IMR-90 (cell line): ENCODE results near the gene GABBR2. TPM values are rescaled to one million over a fixed set of nuclear protein-coding genes. Genes with fewer than 3 reads are reported as not detected.

Experiments
- ATAC-seq: fragments of 200-7000 bp; cut with Tn5 transposase; 2 replicates; pipeline ENCODE4 v1.9.1; 2020; ENCODE audit warnings: low read depth, mild to moderate bottlenecking, moderate library complexity
- BruUV-seq: library from RNA; stranded (reverse); fragments of 400-500 nt; replicated peaks from 2 replicates; lab custom pipeline; 2021; lab: Mats Ljungman, UMichigan
- CTCF ChIA-PET: fragments of 300-600 bp; formaldehyde crosslinking; extraction: SDS; loops from one replicate; lab custom pipeline; 2021; ENCODE audit warnings: antibody characterized with exemption; lab: Yijun Ruan, JAX
- POLR2A ChIA-PET: fragments of 300-600 bp; sonication (Branson Sonifier 250); formaldehyde crosslinking; loops from one replicate; lab custom pipeline; 2022; ENCODE audit warnings: antibody characterized with exemption; ENCODE audit not compliant: unreplicated experiment; lab: Charles Lee
- DNase-seq: peaks from one replicate; pipeline ENCODE4 v3.0.0; 2013
- H2AFZ ChIP-seq: replicated peaks from 2 replicates; pipeline ENCODE3; 2013; ENCODE audit warnings: low read length, mild to moderate bottlenecking; ENCODE audit not compliant: poor library complexity
- H2AK5ac ChIP-seq: 2 replicates; pipeline ENCODE4 v1.6.1; 2013; ENCODE audit warnings: low read depth, low read length, inconsistent platforms
- H2AK9ac ChIP-seq: replicated peaks from 2 replicates; pipeline ENCODE3; 2013; ENCODE audit warnings: mild to moderate bottlenecking, low read depth, low read length, moderate library complexity; ENCODE audit not compliant: poor library complexity
- H2BK120ac ChIP-seq: 2 replicates; pipeline ENCODE4 v1.6.1; 2013; ENCODE audit warnings: low read depth, low read length, inconsistent platforms
- H2BK15ac ChIP-seq: 3 replicates; pipeline ENCODE4 v1.6.1; 2013; ENCODE audit warnings: low read depth, low read length, inconsistent platforms
- H2BK20ac ChIP-seq: 2 replicates; pipeline ENCODE4 v1.6.1; 2013; ENCODE audit warnings: low read depth, mild to moderate bottlenecking, inconsistent platforms, low read length, moderate library complexity
- H2BK5ac ChIP-seq: 2 replicates; pipeline ENCODE4 v1.6.1; 2013; ENCODE audit warnings: mild to moderate bottlenecking, low read depth, low read length, inconsistent platforms; ENCODE audit not compliant: poor library complexity, severe bottlenecking
- H3K14ac ChIP-seq: replicated peaks from 2 replicates; pipeline ENCODE4 v1.6.1; 2013; ENCODE audit warnings: low read depth, low read length, inconsistent platforms
- H3K18ac ChIP-seq: 2 replicates; pipeline ENCODE4 v1.6.1; 2013; ENCODE audit warnings: low read depth, low read length, control low read depth
- H3K23ac ChIP-seq: 2 replicates; pipeline ENCODE4 v1.6.1; 2013; ENCODE audit warnings: low read depth, low read length, inconsistent platforms
- H3K27ac ChIP-seq: 2 replicates; pipeline ENCODE4 v1.5.1; 2013; ENCODE audit warnings: mild to moderate bottlenecking, control low read depth, low read length; ENCODE audit not compliant: insufficient read depth
- H3K27me3 ChIP-seq: 2 replicates; pipeline ENCODE4 v1.6.1; 2013; ENCODE audit warnings: low read length; ENCODE audit not compliant: control insufficient read depth, insufficient read depth
- H3K36me3 ChIP-seq: 2 replicates; pipeline ENCODE4 v1.6.1; 2013; ENCODE audit warnings: low read length, mixed read lengths; ENCODE audit not compliant: control insufficient read depth, insufficient read depth
- H3K4ac ChIP-seq: 2 replicates; pipeline ENCODE4 v1.6.1; 2013; ENCODE audit warnings: low read depth, low read length, inconsistent platforms
- H3K4me1 ChIP-seq: 2 replicates; pipeline ENCODE4 v1.6.1; 2013; ENCODE audit warnings: low read length, mixed read lengths; ENCODE audit not compliant: control insufficient read depth, insufficient read depth
- H3K4me2 ChIP-seq: 2 replicates; pipeline ENCODE4 v1.6.1; 2013; ENCODE audit warnings: low read depth, mild to moderate bottlenecking, control low read depth, low read length, moderate library complexity
- H3K4me3 ChIP-seq: 2 replicates; pipeline ENCODE4 v1.5.1; 2013; ENCODE audit warnings: low read depth, mild to moderate bottlenecking, control low read depth, low read length, moderate library complexity; ENCODE audit not compliant: insufficient read depth
- H3K56ac ChIP-seq: 2 replicates; pipeline ENCODE4 v1.6.1; 2013; ENCODE audit warnings: low read length, inconsistent platforms; ENCODE audit not compliant: insufficient read depth; ENCODE audit errors: extremely low read depth
- H3K79me1 ChIP-seq, 2 experiments: 2 replicates each; pipeline ENCODE4 v1.6.1; 2013; ENCODE audit warnings: low read length in 2 of 2, inconsistent platforms in 1 of 2, low read depth in 1 of 2
- H3K9ac ChIP-seq: 2 replicates; pipeline ENCODE4 v1.6.1; 2013; ENCODE audit warnings: low read depth, low read length, control low read depth
- H3K9me1 ChIP-seq: 2 replicates; pipeline ENCODE4 v1.6.1; 2013; ENCODE audit warnings: low read length, inconsistent platforms; ENCODE audit not compliant: insufficient read depth
- H3K9me3 ChIP-seq: 2 replicates; pipeline ENCODE4 v1.6.1; 2013; ENCODE audit warnings: low read length; ENCODE audit not compliant: control insufficient read depth, insufficient read depth
- H4K20me1 ChIP-seq: 2 replicates; pipeline ENCODE4 v1.6.1; 2013; ENCODE audit warnings: low read length, inconsistent platforms; ENCODE audit not compliant: insufficient read depth
- H4K5ac ChIP-seq: 2 replicates; pipeline ENCODE4 v1.6.1; 2013; ENCODE audit warnings: mild to moderate bottlenecking, low read depth, low read length, control low read depth
- H4K8ac ChIP-seq, 2 experiments: 2 replicates each; pipeline ENCODE4 v1.6.1; 2013; ENCODE audit warnings: low read depth in 2 of 2, low read length in 2 of 2, control low read depth in 1 of 2, inconsistent platforms in 1 of 2
- H4K91ac ChIP-seq: 2 replicates; pipeline ENCODE4 v1.6.1; 2013; ENCODE audit warnings: low read depth, low read length, inconsistent platforms; ENCODE audit not compliant: insufficient read depth
- BHLHE40 ChIP-seq: fragments of 150-350 bp; IDR thresholded peaks from 2 replicates; pipeline ENCODE4 v1.6.1; 2016; ENCODE audit warnings: mild to moderate bottlenecking, low read depth, low read length
- CEBPB ChIP-seq: IDR thresholded peaks from 2 replicates; pipeline ENCODE4 v1.6.1; 2012; ENCODE audit warnings: low read depth, low read length, improper control_type of control experiment
- CHD1 ChIP-seq: IDR thresholded peaks from 2 replicates; pipeline ENCODE4 v1.6.1; 2012; ENCODE audit warnings: low read depth, low read length, improper control_type of control experiment
- FOS ChIP-seq: fragments of 150-350 bp; IDR thresholded peaks from 2 replicates; pipeline ENCODE4 v1.6.1; 2016; ENCODE audit warnings: low read depth, low read length
- MAFK ChIP-seq: IDR thresholded peaks from 2 replicates; pipeline ENCODE4 v1.6.1; 2012; ENCODE audit warnings: low read depth, low read length, improper control_type of control experiment
- MAZ ChIP-seq: IDR thresholded peaks from 2 replicates; pipeline ENCODE4 v1.6.1; 2012; ENCODE audit warnings: low read depth, mild to moderate bottlenecking, low read length, improper control_type of control experiment, moderate library complexity, borderline replicate concordance
- MXI1 ChIP-seq: IDR thresholded peaks from 2 replicates; pipeline ENCODE4 v1.6.1; 2012; ENCODE audit warnings: low read depth, mild to moderate bottlenecking, low read length, moderate library complexity, borderline replicate concordance
- NFE2L2 ChIP-seq: fragments of 150-350 bp; IDR thresholded peaks from 2 replicates; pipeline ENCODE4 v1.6.1; 2016; ENCODE audit warnings: low read depth, mild to moderate bottlenecking, low read length
- POLR2A ChIP-seq: IDR thresholded peaks from 2 replicates; pipeline ENCODE4 v1.6.1; 2012; ENCODE audit warnings: mild to moderate bottlenecking, low read depth, low read length
- RAD21 ChIP-seq: IDR thresholded peaks from 2 replicates; pipeline ENCODE4 v1.6.1; 2012; ENCODE audit warnings: low read length, improper control_type of control experiment
- RCOR1 ChIP-seq: IDR thresholded peaks from 2 replicates; pipeline ENCODE4 v1.6.1; 2012; ENCODE audit warnings: mild to moderate bottlenecking, low read length, improper control_type of control experiment; ENCODE audit not compliant: insufficient replicate concordance
- RFX5 ChIP-seq: IDR thresholded peaks from 2 replicates; pipeline ENCODE4 v1.8.0; 2012; ENCODE audit warnings: low read depth, mild to moderate bottlenecking, low read length, moderate library complexity
- SMC3 ChIP-seq: fragments of 150-350 bp; IDR thresholded peaks from 2 replicates; pipeline ENCODE4 v1.6.1; 2016; ENCODE audit warnings: low read depth, mild to moderate bottlenecking, antibody characterized with exemption, low read length, moderate library complexity
- WGBS, 2 experiments: methylation state at CpG; one replicate each; pipeline versions ENCODE4 v1.1.5 to v1.1.7; 2013; ENCODE audit warnings: missing lambda C conversion rate in 2 of 2; ENCODE audit not compliant: insufficient read length in 1 of 2; ENCODE audit errors: extremely low coverage in 2 of 2; 5-methylcytosine and 5-hydroxymethylcytosine counted together
- dilution Hi-C: fragments of 300-500 bp; cut with HindIII; formaldehyde crosslinking; loops from one replicate; pipeline ENCODE4 v1.14.3; 2018; ENCODE audit warnings: low sequenced_read_pairs; ENCODE audit not compliant: unreplicated experiment
- in situ Hi-C: fragments of 300-500 bp; cut with MboI; formaldehyde crosslinking; loops from 3 replicates; pipeline ENCODE4 v1.14.3; 2019; ENCODE audit warnings: low sequenced_read_pairs, inconsistent platforms, mixed read lengths
- intact Hi-C: fragments of 100-400 bp; cut with micrococcal nuclease; formaldehyde crosslinking; loops from 2 replicates; pipeline ENCODE4 v1.10.0; 2022
- polyA plus RNA-seq, 3 experiments: library from polyadenylated mRNA; depleted of rRNA; stranded (reverse); fragments of >200 nt; gene quantifications; 2 replicates each; pipeline ENCODE4 v1.2.3, GENCODE V29; 2012; ENCODE audit warnings: low replicate concordance in 1 of 3
- total RNA-seq: library from RNA; depleted of rRNA; stranded (reverse); fragments of >200 nt; gene quantifications from 2 replicates; pipeline ENCODE4 v1.2.3, GENCODE V29; 2012
- TF ChIP-seq, protein P1 (sequence below): conservative IDR thresholded peaks from 2 replicates; pipeline ENCODE4 v1.5.1; 2012; ENCODE audit warnings: mild to moderate bottlenecking, low read depth, low read length, improper control_type of control experiment
- TF ChIP-seq, protein P2 (sequence below): fragments of 150-350 bp; IDR thresholded peaks from 2 replicates; pipeline ENCODE4 v1.6.1; 2017; ENCODE audit warnings: mild to moderate bottlenecking, antibody characterized with exemption, low read length, low read depth
- TF ChIP-seq, protein P3 (sequence below): fragments of 150-350 bp; IDR thresholded peaks from 2 replicates; pipeline ENCODE4 v1.6.1; 2016; ENCODE audit warnings: low read depth, mild to moderate bottlenecking, low read length, moderate library complexity, borderline replicate concordance

GABBR2 gene
- total and polyA plus RNA-seq, 2 of the 4 experiments (the other 2 are of a cell fraction): 14.2 to 20.3 TPM

DNA sequence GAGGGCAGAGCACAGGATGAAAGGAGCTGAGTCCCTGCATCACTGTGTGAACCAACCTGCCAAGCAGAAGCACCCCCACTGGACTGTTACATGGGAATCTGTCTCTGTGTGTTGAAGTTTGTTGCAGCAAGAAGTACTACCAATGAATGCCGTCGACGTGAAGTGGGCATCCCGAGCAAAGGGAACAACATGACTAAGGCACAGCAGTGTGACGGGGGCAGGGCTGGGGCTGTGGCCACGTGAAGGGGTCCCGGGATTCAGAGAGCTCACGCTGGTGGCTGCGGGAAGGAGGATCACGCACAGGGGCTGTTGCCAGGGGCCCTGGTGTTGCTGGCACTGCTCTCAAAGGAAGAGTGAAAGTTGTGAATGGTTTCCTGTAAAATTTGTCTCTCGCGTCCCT is 27.5 kb upstream of the GABBR2 start:
- DNase-seq (no peak), ATAC-seq (no peak)
- WGBS, 2 experiments: 90% methylated on average over 6 of the region's 12 CpGs; no CpG with 5 or more reads in 1 of the 2 experiments

More for the DNA sequence above, 27.5 kb upstream of the GABBR2 start:
- Histone ChIP-seq H3K27me3 (no peaks in the 10 kb centered on the region), H3K56ac (no peak overlapping the region), H2BK5ac (no peak overlapping the region), H2BK15ac (no peak overlapping the region), H3K9me1 (no peaks in the 10 kb centered on the region; the same call in 1 of the 2 replicates), H3K4me1 (no peaks in the 10 kb centered on the region; the same call in 1 of the 2 replicates), H3K14ac (no peak overlapping the region), H2BK20ac (no peak overlapping the region), H4K91ac (no peak overlapping the region), H2AK5ac (no peak overlapping the region), H3K27ac (no peak overlapping the region), H4K8ac (no peak overlapping the region), H3K4ac (no peak overlapping the region), H3K9ac (no peak overlapping the region), H2AK9ac (no peak overlapping the region), H2BK120ac (no peak overlapping the region), H3K23ac (no peak overlapping the region), H4K20me1 (no peaks in the 10 kb centered on the region), H3K9me3 (no peaks in the 10 kb centered on the region), H3K36me3 (peaks cover 16% of the 10 kb centered on the region), H4K5ac (no peak overlapping the region), H2AFZ (no peak overlapping the region), H3K4me3 (no peak overlapping the region), H3K4me2 (no peak overlapping the region), H3K18ac (no peak overlapping the region), H3K79me1 (no peaks in the 10 kb centered on the region; a peak in 1 of 4 replicates)
- in situ Hi-C loops: no loop called here
- BruUV-seq: no TSS peak
- intact Hi-C loops: no loop called here
- dilution Hi-C loops: no loop called here
- no peak for TF ChIP-seq BHLHE40
- TF ChIP-seq, protein P1, sequence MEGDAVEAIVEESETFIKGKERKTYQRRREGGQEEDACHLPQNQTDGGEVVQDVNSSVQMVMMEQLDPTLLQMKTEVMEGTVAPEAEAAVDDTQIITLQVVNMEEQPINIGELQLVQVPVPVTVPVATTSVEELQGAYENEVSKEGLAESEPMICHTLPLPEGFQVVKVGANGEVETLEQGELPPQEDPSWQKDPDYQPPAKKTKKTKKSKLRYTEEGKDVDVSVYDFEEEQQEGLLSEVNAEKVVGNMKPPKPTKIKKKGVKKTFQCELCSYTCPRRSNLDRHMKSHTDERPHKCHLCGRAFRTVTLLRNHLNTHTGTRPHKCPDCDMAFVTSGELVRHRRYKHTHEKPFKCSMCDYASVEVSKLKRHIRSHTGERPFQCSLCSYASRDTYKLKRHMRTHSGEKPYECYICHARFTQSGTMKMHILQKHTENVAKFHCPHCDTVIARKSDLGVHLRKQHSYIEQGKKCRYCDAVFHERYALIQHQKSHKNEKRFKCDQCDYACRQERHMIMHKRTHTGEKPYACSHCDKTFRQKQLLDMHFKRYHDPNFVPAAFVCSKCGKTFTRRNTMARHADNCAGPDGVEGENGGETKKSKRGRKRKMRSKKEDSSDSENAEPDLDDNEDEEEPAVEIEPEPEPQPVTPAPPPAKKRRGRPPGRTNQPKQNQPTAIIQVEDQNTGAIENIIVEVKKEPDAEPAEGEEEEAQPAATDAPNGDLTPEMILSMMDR: no peak
- no peak for TF ChIP-seq CHD1
- TF ChIP-seq CEBPB: no peak
- TF ChIP-seq RFX5: no peak
- TF ChIP-seq MAZ: no peak
- no peak for TF ChIP-seq POLR2A
- TF ChIP-seq, protein P2, sequence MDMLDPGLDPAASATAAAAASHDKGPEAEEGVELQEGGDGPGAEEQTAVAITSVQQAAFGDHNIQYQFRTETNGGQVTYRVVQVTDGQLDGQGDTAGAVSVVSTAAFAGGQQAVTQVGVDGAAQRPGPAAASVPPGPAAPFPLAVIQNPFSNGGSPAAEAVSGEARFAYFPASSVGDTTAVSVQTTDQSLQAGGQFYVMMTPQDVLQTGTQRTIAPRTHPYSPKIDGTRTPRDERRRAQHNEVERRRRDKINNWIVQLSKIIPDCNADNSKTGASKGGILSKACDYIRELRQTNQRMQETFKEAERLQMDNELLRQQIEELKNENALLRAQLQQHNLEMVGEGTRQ: no peak
- TF ChIP-seq RAD21: no peak
- no peak for TF ChIP-seq SMC3
- no peak for TF ChIP-seq FOS
- TF ChIP-seq MAFK: no peak
- no peak for TF ChIP-seq RCOR1
- TF ChIP-seq, protein P3, sequence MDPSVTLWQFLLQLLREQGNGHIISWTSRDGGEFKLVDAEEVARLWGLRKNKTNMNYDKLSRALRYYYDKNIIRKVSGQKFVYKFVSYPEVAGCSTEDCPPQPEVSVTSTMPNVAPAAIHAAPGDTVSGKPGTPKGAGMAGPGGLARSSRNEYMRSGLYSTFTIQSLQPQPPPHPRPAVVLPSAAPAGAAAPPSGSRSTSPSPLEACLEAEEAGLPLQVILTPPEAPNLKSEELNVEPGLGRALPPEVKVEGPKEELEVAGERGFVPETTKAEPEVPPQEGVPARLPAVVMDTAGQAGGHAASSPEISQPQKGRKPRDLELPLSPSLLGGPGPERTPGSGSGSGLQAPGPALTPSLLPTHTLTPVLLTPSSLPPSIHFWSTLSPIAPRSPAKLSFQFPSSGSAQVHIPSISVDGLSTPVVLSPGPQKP: no peak
- TF ChIP-seq MXI1: no peak
- TF ChIP-seq NFE2L2: no peak
- ChIA-PET POLR2A (no interaction called here), CTCF (no interaction called here)
